SK-N-SH treated with all-trans-retinoic acid at 6 μM for 48 hours (cell line): Measurements from ENCODE around the gene CYP24A1.

ENCODE experiments used
- ATAC-seq: fragments of 200-7000 bp; cut with Tn5 transposase; 3 replicates; pipeline ENCODE4 v1.9.1; 2020; ENCODE audit warnings: mild to moderate bottlenecking, moderate library complexity
- ARNTL ChIP-seq: fragments of 450-650 bp; formaldehyde crosslinking; IDR thresholded peaks from 2 replicates; pipeline ENCODE4 v1.5.0; 2020; ENCODE audit warnings: low read depth, mild to moderate bottlenecking, moderate library complexity, borderline replicate concordance
- BACH2 ChIP-seq: fragments of 250-450 bp; sonication (Bioruptor Pico); IDR thresholded peaks from 2 replicates; pipeline ENCODE4 v1.9.0; 2021; ENCODE audit warnings: mild to moderate bottlenecking, borderline replicate concordance
- CSDC2 ChIP-seq: fragments of 250-450 bp; sonication (Bioruptor Pico); IDR thresholded peaks from 2 replicates; pipeline ENCODE4 v1.5.0; 2020; ENCODE audit warnings: mild to moderate bottlenecking, moderate library complexity
- ESRRG ChIP-seq: fragments of 250-450 bp; sonication (Bioruptor Pico); IDR thresholded peaks from 2 replicates; pipeline ENCODE4 v1.6.1; 2021; ENCODE audit warnings: mild to moderate bottlenecking
- GLIS3 ChIP-seq: fragments of 250-450 bp; sonication (Bioruptor Pico); IDR thresholded peaks from 2 replicates; pipeline ENCODE4 v1.5.0; 2020; ENCODE audit warnings: mild to moderate bottlenecking, moderate library complexity
- ISL1 ChIP-seq: fragments of 250-450 bp; sonication (Bioruptor Pico); IDR thresholded peaks from 2 replicates; pipeline ENCODE4 v2.1.2; 2022; ENCODE audit warnings: mild to moderate bottlenecking, moderate library complexity
- OSR1 ChIP-seq: fragments of 250-450 bp; sonication (Bioruptor Pico); IDR thresholded peaks from 2 replicates; pipeline ENCODE4 v1.8.0; 2022; ENCODE audit warnings: moderate library complexity, mild to moderate bottlenecking, inconsistent platforms
- PPARA ChIP-seq: fragments of 250-450 bp; sonication (Bioruptor Pico); IDR thresholded peaks from 2 replicates; pipeline ENCODE4 v1.5.0; 2020; ENCODE audit warnings: mild to moderate bottlenecking, borderline replicate concordance
- RARB ChIP-seq: fragments of 250-450 bp; sonication (Bioruptor Pico); IDR thresholded peaks from 2 replicates; pipeline ENCODE4 v1.8.0; 2021; ENCODE audit warnings: mild to moderate bottlenecking, moderate library complexity
- SNAI2 ChIP-seq: fragments of 250-450 bp; sonication (Bioruptor Pico); IDR thresholded peaks from 2 replicates; pipeline ENCODE4 v1.5.0; 2020; ENCODE audit warnings: mild to moderate bottlenecking, moderate library complexity
- TCF4 ChIP-seq: fragments of 250-450 bp; sonication (Bioruptor Pico); IDR thresholded peaks from 2 replicates; pipeline ENCODE4 v1.8.0; 2021; ENCODE audit warnings: mild to moderate bottlenecking, moderate library complexity, borderline replicate concordance
- TOX ChIP-seq: fragments of 250-450 bp; sonication (Bioruptor Pico); IDR thresholded peaks from 2 replicates; pipeline ENCODE4 v1.8.0; 2021; ENCODE audit warnings: mild to moderate bottlenecking, moderate library complexity, borderline replicate concordance
- ZC3H10 ChIP-seq: fragments of 250-450 bp; sonication (Bioruptor Pico); IDR thresholded peaks from 2 replicates; pipeline ENCODE4 v1.5.1; 2021; ENCODE audit warnings: mild to moderate bottlenecking, moderate library complexity
- ZFP3 ChIP-seq: fragments of 250-450 bp; sonication (Bioruptor Pico); IDR thresholded peaks from 2 replicates; pipeline ENCODE4 v1.5.0; 2020; ENCODE audit warnings: mild to moderate bottlenecking, moderate library complexity
- ZFP30 ChIP-seq: fragments of 450-650 bp; formaldehyde crosslinking; IDR thresholded peaks from 2 replicates; pipeline ENCODE4 v1.5.0; 2022; ENCODE audit warnings: mild to moderate bottlenecking, moderate library complexity
- ZNF565 ChIP-seq: fragments of 450-650 bp; formaldehyde crosslinking; conservative IDR thresholded peaks from 2 replicates; pipeline ENCODE4 v1.5.0; 2020; ENCODE audit warnings: low read depth, mild to moderate bottlenecking, moderate library complexity
- ZNF70 ChIP-seq: fragments of 450-650 bp; formaldehyde crosslinking; IDR thresholded peaks from 2 replicates; pipeline ENCODE4 v1.5.0; 2020; ENCODE audit warnings: mild to moderate bottlenecking, moderate library complexity
- ZNF8 ChIP-seq: fragments of 450-650 bp; formaldehyde crosslinking; IDR thresholded peaks from 2 replicates; pipeline ENCODE4 v1.5.0; 2020; ENCODE audit warnings: mild to moderate bottlenecking, moderate library complexity
- TF ChIP-seq, protein P1 (sequence below): fragments of 250-450 bp; sonication (Bioruptor Pico); IDR thresholded peaks from 2 replicates; pipeline ENCODE4 v1.5.0; 2020; ENCODE audit warnings: mild to moderate bottlenecking, moderate library complexity
- TF ChIP-seq, protein P2 (sequence below): fragments of 250-450 bp; sonication (Bioruptor Pico); IDR thresholded peaks from 2 replicates; pipeline ENCODE4 v1.8.0; 2021; ENCODE audit warnings: low read depth, mild to moderate bottlenecking, moderate library complexity, borderline replicate concordance
- TF ChIP-seq, protein P3 (sequence below): fragments of 250-450 bp; sonication (Bioruptor Pico); IDR thresholded peaks from 2 replicates; pipeline ENCODE4 v1.5.1; 2020; ENCODE audit warnings: low read depth, mild to moderate bottlenecking, moderate library complexity
- TF ChIP-seq, protein P4 (sequence below): fragments of 250-450 bp; sonication (Bioruptor Pico); IDR thresholded peaks from 2 replicates; pipeline ENCODE4 v1.8.0; 2020; ENCODE audit warnings: mild to moderate bottlenecking, moderate library complexity, borderline replicate concordance
- TF ChIP-seq, protein P5 (sequence below): fragments of 250-450 bp; sonication (Bioruptor Pico); IDR thresholded peaks from 2 replicates; pipeline ENCODE4 v1.5.1; 2021; ENCODE audit warnings: mild to moderate bottlenecking, moderate library complexity

The CYP24A1 gene

DNA sequence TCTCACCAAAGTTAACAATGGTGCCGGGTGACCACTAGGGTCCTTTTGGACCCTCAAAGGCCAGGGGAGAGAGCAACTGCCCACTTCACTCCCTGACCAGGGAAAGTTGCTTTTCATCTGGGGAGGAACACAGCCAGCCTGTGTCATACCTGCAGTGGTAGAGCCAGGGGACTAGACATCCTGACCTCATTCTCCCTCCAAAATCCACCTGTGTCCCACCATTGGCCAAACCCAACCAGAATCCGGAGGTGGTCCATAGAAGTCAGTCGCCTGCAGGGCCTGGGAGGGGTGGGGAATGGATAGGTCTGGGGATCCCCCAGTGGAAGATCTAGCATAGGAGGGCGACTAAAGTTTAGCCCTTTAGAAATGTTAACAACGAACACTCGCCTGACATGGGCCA lies 46.9 kb upstream of the CYP24A1 start:
- no peak for TF ChIP-seq ISL1
- TF ChIP-seq ZFP30 (CRISPR knock-in tag), result no peak
- TF ChIP-seq, protein P1, sequence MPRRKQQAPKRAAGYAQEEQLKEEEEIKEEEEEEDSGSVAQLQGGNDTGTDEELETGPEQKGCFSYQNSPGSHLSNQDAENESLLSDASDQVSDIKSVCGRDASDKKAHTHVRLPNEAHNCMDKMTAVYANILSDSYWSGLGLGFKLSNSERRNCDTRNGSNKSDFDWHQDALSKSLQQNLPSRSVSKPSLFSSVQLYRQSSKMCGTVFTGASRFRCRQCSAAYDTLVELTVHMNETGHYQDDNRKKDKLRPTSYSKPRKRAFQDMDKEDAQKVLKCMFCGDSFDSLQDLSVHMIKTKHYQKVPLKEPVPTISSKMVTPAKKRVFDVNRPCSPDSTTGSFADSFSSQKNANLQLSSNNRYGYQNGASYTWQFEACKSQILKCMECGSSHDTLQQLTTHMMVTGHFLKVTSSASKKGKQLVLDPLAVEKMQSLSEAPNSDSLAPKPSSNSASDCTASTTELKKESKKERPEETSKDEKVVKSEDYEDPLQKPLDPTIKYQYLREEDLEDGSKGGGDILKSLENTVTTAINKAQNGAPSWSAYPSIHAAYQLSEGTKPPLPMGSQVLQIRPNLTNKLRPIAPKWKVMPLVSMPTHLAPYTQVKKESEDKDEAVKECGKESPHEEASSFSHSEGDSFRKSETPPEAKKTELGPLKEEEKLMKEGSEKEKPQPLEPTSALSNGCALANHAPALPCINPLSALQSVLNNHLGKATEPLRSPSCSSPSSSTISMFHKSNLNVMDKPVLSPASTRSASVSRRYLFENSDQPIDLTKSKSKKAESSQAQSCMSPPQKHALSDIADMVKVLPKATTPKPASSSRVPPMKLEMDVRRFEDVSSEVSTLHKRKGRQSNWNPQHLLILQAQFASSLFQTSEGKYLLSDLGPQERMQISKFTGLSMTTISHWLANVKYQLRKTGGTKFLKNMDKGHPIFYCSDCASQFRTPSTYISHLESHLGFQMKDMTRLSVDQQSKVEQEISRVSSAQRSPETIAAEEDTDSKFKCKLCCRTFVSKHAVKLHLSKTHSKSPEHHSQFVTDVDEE (CRISPR knock-in tag), result no peak
- TF ChIP-seq, protein P2, sequence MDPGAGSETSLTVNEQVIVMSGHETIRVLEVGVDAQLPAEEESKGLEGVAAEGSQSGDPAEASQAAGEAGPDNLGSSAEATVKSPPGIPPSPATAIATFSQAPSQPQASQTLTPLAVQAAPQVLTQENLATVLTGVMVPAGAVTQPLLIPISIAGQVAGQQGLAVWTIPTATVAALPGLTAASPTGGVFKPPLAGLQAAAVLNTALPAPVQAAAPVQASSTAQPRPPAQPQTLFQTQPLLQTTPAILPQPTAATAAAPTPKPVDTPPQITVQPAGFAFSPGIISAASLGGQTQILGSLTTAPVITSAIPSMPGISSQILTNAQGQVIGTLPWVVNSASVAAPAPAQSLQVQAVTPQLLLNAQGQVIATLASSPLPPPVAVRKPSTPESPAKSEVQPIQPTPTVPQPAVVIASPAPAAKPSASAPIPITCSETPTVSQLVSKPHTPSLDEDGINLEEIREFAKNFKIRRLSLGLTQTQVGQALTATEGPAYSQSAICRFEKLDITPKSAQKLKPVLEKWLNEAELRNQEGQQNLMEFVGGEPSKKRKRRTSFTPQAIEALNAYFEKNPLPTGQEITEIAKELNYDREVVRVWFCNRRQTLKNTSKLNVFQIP (CRISPR knock-in tag), result no peak
- no peak for TF ChIP-seq TCF4 (CRISPR knock-in tag)
- TF ChIP-seq ARNTL, result no peak
- no peak for TF ChIP-seq RARB (CRISPR knock-in tag)
- no peak for TF ChIP-seq SNAI2
- TF ChIP-seq ZC3H10, result no peak
- TF ChIP-seq, protein P3, sequence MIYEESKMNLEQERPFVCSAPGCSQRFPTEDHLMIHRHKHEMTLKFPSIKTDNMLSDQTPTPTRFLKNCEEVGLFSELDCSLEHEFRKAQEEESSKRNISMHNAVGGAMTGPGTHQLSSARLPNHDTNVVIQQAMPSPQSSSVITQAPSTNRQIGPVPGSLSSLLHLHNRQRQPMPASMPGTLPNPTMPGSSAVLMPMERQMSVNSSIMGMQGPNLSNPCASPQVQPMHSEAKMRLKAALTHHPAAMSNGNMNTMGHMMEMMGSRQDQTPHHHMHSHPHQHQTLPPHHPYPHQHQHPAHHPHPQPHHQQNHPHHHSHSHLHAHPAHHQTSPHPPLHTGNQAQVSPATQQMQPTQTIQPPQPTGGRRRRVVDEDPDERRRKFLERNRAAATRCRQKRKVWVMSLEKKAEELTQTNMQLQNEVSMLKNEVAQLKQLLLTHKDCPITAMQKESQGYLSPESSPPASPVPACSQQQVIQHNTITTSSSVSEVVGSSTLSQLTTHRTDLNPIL, result no peak
- TF ChIP-seq ZNF565 (CRISPR knock-in tag), result no peak
- TF ChIP-seq ZFP3 (CRISPR knock-in tag), result no peak
- TF ChIP-seq, protein P4, sequence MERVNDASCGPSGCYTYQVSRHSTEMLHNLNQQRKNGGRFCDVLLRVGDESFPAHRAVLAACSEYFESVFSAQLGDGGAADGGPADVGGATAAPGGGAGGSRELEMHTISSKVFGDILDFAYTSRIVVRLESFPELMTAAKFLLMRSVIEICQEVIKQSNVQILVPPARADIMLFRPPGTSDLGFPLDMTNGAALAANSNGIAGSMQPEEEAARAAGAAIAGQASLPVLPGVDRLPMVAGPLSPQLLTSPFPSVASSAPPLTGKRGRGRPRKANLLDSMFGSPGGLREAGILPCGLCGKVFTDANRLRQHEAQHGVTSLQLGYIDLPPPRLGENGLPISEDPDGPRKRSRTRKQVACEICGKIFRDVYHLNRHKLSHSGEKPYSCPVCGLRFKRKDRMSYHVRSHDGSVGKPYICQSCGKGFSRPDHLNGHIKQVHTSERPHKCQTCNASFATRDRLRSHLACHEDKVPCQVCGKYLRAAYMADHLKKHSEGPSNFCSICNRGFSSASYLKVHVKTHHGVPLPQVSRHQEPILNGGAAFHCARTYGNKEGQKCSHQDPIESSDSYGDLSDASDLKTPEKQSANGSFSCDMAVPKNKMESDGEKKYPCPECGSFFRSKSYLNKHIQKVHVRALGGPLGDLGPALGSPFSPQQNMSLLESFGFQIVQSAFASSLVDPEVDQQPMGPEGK, result no peak
- no peak for TF ChIP-seq ESRRG (CRISPR knock-in tag)
- no peak for TF ChIP-seq TOX (CRISPR knock-in tag)
- no peak for TF ChIP-seq PPARA
- TF ChIP-seq OSR1 (CRISPR knock-in tag), result no peak
- no peak for TF ChIP-seq CSDC2
- TF ChIP-seq BACH2 (CRISPR knock-in tag), result no peak
- TF ChIP-seq ZNF70 (CRISPR knock-in tag), result no peak
- no peak for ATAC-seq

DNA sequence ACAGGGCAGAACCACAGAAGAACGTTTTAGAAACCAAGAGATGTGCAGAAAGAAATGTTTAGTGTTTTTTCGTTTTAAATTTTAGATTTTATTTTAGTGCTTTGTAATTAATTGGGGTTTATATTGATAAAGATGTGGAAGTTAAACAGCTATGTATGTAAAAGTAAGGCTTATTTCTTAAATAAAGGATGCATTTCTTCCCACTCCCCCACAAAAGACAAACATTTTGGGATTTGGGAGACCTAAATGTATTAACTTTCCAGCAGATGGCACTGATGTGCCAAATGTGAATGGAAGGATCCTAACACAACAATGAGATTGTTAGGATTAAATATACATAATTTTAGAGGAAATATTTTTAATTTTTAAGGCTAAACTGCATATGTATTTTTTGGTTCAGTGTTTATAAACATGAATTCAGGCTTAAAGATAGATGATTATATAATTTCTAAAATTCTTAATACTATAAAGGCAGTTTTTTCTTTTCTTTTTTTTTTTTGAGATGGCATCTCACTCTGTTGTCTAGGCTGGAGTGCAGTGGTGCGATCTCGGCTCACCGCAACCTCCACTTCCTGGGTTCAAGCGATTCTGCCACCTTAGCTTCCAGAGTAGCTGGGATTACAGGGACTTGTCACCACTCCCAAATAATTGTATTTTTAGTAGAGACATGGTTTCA lies 46.1 kb upstream of the CYP24A1 start:
- ATAC-seq, result peak; percentile 65; the same call in 2 of the 3 replicates
- TF ChIP-seq PPARA (no peak), ZFP3 (CRISPR knock-in tag) (no peak), BACH2 (CRISPR knock-in tag) (no peak), GLIS3 (CRISPR knock-in tag) (no peak), ZNF565 (CRISPR knock-in tag) (no peak), ZFP30 (CRISPR knock-in tag) (no peak), ESRRG (CRISPR knock-in tag) (no peak), CSDC2 (no peak), ZNF8 (CRISPR knock-in tag) (no peak), RARB (CRISPR knock-in tag) (no peak), ZNF70 (CRISPR knock-in tag) (no peak), ZC3H10 (no peak), TOX (CRISPR knock-in tag) (no peak), SNAI2 (no peak), ISL1 (no peak), OSR1 (CRISPR knock-in tag) (no peak)
- TF ChIP-seq, protein P5, sequence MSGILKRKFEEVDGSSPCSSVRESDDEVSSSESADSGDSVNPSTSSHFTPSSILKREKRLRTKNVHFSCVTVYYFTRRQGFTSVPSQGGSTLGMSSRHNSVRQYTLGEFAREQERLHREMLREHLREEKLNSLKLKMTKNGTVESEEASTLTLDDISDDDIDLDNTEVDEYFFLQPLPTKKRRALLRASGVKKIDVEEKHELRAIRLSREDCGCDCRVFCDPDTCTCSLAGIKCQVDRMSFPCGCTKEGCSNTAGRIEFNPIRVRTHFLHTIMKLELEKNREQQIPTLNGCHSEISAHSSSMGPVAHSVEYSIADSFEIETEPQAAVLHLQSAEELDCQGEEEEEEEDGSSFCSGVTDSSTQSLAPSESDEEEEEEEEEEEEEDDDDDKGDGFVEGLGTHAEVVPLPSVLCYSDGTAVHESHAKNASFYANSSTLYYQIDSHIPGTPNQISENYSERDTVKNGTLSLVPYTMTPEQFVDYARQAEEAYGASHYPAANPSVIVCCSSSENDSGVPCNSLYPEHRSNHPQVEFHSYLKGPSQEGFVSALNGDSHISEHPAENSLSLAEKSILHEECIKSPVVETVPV (CRISPR knock-in tag), result no peak
- TF ChIP-seq, protein P3, result no peak
